GM18499 (cell line): ENCODE measurements around the gene PRMT2.

ENCODE experiments used
- ATAC-seq: cut with Tn5 transposase; IDR thresholded peaks from one replicate; pipeline ENCODE4 v1.9.1; 2021; ENCODE audit warnings: moderate number of reproducible peaks; ENCODE audit not compliant: insufficient read depth, unreplicated experiment

Gene PRMT2

GRCh38 chr21:46639489-46640386, 4.3 kb downstream of the PRMT2 start:
- ATAC-seq = no peak

GRCh38 chr21:46641656-46642055, 6.2 kb downstream of the PRMT2 start:
- no peak for ATAC-seq

GRCh38 chr21:46643379-46644177, 8.1 kb downstream of the PRMT2 start:
- no peak for ATAC-seq

GRCh38 chr21:46645840-46646239, 10.4 kb downstream of the PRMT2 start:
- no peak for ATAC-seq

GRCh38 chr21:46646541-46647154, 11.2 kb downstream of the PRMT2 start:
- ATAC-seq = no peak

- ATAC-seq = no peak
Observed at GRCh38 chr21:46648539-46648938, 13.1 kb downstream of the PRMT2 start.

GRCh38 chr21:46649356-46649755, 13.9 kb downstream of the PRMT2 start:
- no peak for ATAC-seq

GRCh38 chr21:46650476-46651098, 15.1 kb downstream of the PRMT2 start:
- ATAC-seq = no peak

GRCh38 chr21:46651121-46651520, 15.6 kb downstream of the PRMT2 start:
- ATAC-seq = no peak

- ATAC-seq = no peak
Observed at GRCh38 chr21:46655230-46655629, 19.8 kb downstream of the PRMT2 start.

- no peak for ATAC-seq
Observed at GRCh38 chr21:46656820-46657219, 21.3 kb downstream of the PRMT2 start.

- no peak for ATAC-seq
Observed at GRCh38 chr21:46660505-46660904, 25.0 kb downstream of the PRMT2 start.

GRCh38 chr21:46661211-46661625, 25.7 kb downstream of the PRMT2 start:
- ATAC-seq = no peak

GRCh38 chr21:46661642-46662366, 26.3 kb downstream of the PRMT2 start:
- no peak for ATAC-seq

- no peak for ATAC-seq
Observed at GRCh38 chr21:46662367-46662654, 26.8 kb downstream of the PRMT2 start.

- no peak for ATAC-seq
Observed at GRCh38 chr21:46662765-46663500, 27.5 kb downstream of the PRMT2 start.

GRCh38 chr21:46663754-46664153, 28.3 kb downstream of the PRMT2 start:
- no peak for ATAC-seq

GRCh38 chr21:46664316-46664995, 29.0 kb downstream of the PRMT2 start:
- no peak for ATAC-seq

- ATAC-seq = no peak
Observed at GRCh38 chr21:46665566-46665965, 30.1 kb downstream of the PRMT2 start.
